ENCODE data around the gene TERT.

DNA sequence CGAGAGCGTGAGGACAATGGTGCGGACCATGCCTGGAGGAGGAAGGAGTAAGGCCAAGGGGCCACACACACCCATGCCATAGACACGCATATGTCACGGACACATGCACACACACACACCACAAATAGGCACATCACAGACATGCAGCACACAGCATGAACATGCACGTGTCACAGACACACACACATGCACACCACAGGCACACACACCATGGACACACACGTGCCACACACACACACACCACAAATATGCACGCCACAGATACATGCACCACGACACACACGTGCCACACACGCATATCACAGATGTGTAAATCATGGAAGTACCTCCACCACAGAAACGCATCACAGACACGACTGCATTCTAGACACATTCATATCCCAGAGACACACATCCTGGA lies 16.7 kb downstream of the TERT start:
- TF ChIP-seq, protein P1, sequence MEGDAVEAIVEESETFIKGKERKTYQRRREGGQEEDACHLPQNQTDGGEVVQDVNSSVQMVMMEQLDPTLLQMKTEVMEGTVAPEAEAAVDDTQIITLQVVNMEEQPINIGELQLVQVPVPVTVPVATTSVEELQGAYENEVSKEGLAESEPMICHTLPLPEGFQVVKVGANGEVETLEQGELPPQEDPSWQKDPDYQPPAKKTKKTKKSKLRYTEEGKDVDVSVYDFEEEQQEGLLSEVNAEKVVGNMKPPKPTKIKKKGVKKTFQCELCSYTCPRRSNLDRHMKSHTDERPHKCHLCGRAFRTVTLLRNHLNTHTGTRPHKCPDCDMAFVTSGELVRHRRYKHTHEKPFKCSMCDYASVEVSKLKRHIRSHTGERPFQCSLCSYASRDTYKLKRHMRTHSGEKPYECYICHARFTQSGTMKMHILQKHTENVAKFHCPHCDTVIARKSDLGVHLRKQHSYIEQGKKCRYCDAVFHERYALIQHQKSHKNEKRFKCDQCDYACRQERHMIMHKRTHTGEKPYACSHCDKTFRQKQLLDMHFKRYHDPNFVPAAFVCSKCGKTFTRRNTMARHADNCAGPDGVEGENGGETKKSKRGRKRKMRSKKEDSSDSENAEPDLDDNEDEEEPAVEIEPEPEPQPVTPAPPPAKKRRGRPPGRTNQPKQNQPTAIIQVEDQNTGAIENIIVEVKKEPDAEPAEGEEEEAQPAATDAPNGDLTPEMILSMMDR (IDR thresholded peaks at IDR 0.05), result no peak
- TF ChIP-seq POLR2AphosphoS5 (IDR thresholded peaks at IDR 0.05), result no peak
- no peak for TF ChIP-seq POLR2A (IDR thresholded peaks at IDR 0.05)

Data from breast epithelium (tissue), 3 donors.